KOPT-K1 (cell line): Measurements from ENCODE around the gene SELENOP.

Experiments used
- H3K27ac ChIP-seq: fragments of 200-600 bp; sonication (generic); 2 replicates; pipeline ENCODE4 v1.5.1; 2016; ENCODE audit warnings: antibody characterized with exemption, mild to moderate bottlenecking, low read depth, low read length; ENCODE audit not compliant: poor library complexity, severe bottlenecking
- H3K36me3 ChIP-seq: fragments of 200-600 bp; sonication (generic); 2 replicates; pipeline ENCODE4 v1.5.1; 2017; ENCODE audit warnings: antibody characterized with exemption, mild to moderate bottlenecking, low read length, moderate library complexity; ENCODE audit not compliant: insufficient read depth
- H3K9me3 ChIP-seq: fragments of 200-600 bp; sonication (generic); 2 replicates; pipeline ENCODE4 v1.5.1; 2017; ENCODE audit warnings: antibody characterized with exemption, low read length, mild to moderate bottlenecking; ENCODE audit not compliant: insufficient read depth, poor library complexity, severe bottlenecking

SELENOP gene

GRCh38 chr5:42810834-42811590 lies 680 bp downstream of the SELENOP start:
- H3K27ac ChIP-seq = no peak overlapping the region
- no peaks in the 10 kb centered on the region for H3K36me3 ChIP-seq
- H3K9me3 ChIP-seq = no peaks in the 10 kb centered on the region

- peaks cover 7% of the 10 kb centered on the region; the same call in 1 of the 2 replicates for H3K36me3 ChIP-seq
- H3K27ac ChIP-seq = no peak overlapping the region
- no peaks in the 10 kb centered on the region for H3K9me3 ChIP-seq
These were observed 2.6 kb downstream of the SELENOP start for GRCh38 chr5:42808888-42809611.

- Histone ChIP-seq H3K9me3 (no peaks in the 10 kb centered on the region), H3K27ac (no peak overlapping the region), H3K36me3 (peaks cover 7% of the 10 kb centered on the region; the same call in 1 of the 2 replicates)
These were observed 3.8 kb downstream of the SELENOP start for GRCh38 chr5:42807722-42808447.

- Histone ChIP-seq H3K27ac (no peak overlapping the region), H3K9me3 (no peaks in the 10 kb centered on the region), H3K36me3 (peaks cover 17% of the 10 kb centered on the region)
These were observed 4.9 kb downstream of the SELENOP start for GRCh38 chr5:42806701-42807262.

GRCh38 chr5:42806004-42806700 lies 5.5 kb downstream of the SELENOP start:
- peaks cover 23% of the 10 kb centered on the region for H3K36me3 ChIP-seq
- no peaks in the 10 kb centered on the region for H3K9me3 ChIP-seq
- no peak overlapping the region for H3K27ac ChIP-seq

GRCh38 chr5:42804717-42805339 lies 6.9 kb downstream of the SELENOP start:
- H3K27ac ChIP-seq = no peak overlapping the region
- H3K9me3 ChIP-seq = no peaks in the 10 kb centered on the region
- peaks cover 36% of the 10 kb centered on the region for H3K36me3 ChIP-seq

- Histone ChIP-seq H3K36me3 (peaks cover 67% of the 10 kb centered on the region), H3K9me3 (peaks cover 6% of the 10 kb centered on the region), H3K27ac (no peak overlapping the region)
These were observed 10.1 kb downstream of the SELENOP start for GRCh38 chr5:42801516-42802166.

- H3K9me3 ChIP-seq = peaks cover 6% of the 10 kb centered on the region
- no peak overlapping the region for H3K27ac ChIP-seq
- peaks cover 71% of the 10 kb centered on the region for H3K36me3 ChIP-seq
These were observed 10.9 kb downstream of the SELENOP start for GRCh38 chr5:42800748-42801330.

GRCh38 chr5:42799668-42800114 lies 12.0 kb downstream of the SELENOP start:
- Histone ChIP-seq H3K27ac (no peak overlapping the region), H3K9me3 (peaks cover 11% of the 10 kb centered on the region), H3K36me3 (peaks cover 69% of the 10 kb centered on the region)

- peaks cover 70% of the 10 kb centered on the region for H3K36me3 ChIP-seq
- peaks cover 11% of the 10 kb centered on the region for H3K9me3 ChIP-seq
- H3K27ac ChIP-seq = no peak overlapping the region
These were observed 12.5 kb downstream of the SELENOP start for GRCh38 chr5:42799241-42799608.

- no peak overlapping the region for H3K27ac ChIP-seq
- peaks cover 11% of the 10 kb centered on the region for H3K9me3 ChIP-seq
- H3K36me3 ChIP-seq = peaks cover 77% of the 10 kb centered on the region
These were observed 13.1 kb downstream of the SELENOP start for GRCh38 chr5:42798284-42799240.

GRCh38 chr5:42791151-42791550 lies 20.5 kb downstream of the SELENOP start:
- Histone ChIP-seq H3K27ac (no peak overlapping the region), H3K9me3 (peaks cover 51% of the 10 kb centered on the region), H3K36me3 (peaks cover 76% of the 10 kb centered on the region)

GRCh38 chr5:42787845-42788244 lies 23.8 kb downstream of the SELENOP start:
- Histone ChIP-seq H3K36me3 (peaks cover 76% of the 10 kb centered on the region), H3K9me3 (peaks cover 68% of the 10 kb centered on the region), H3K27ac (no peak overlapping the region)
